ENCODE results near the gene C5orf63. TPM values are rescaled to one million over a fixed set of nuclear protein-coding genes. Genes with fewer than 3 reads are reported as not detected.
"Not testable (repeated sequence)": the region's sequence is repeated elsewhere in the genome, so short reads cannot be mapped to it uniquely, and the experiment has no call there.

The C5orf63 gene
- total RNA-seq, result 1.3 and 1.6 TPM in 2 replicates

- peak within 1 kb of the TSS; percentile 71 for H3K4me3 ChIP-seq (ENCODE audit: low read depth, low read length)
- peak; percentile 48 for DNase-seq (ENCODE audit: low read depth)
- peak; percentile 35 for TF ChIP-seq CTCF (IDR thresholded peaks at IDR 0.05; ENCODE audit: insufficient read depth, low read depth, low read length)
Measured at GRCh38 chr5:127072861-127073846, at the start of gene C5orf63. Gene C5orf63, minus strand, starts transcription at chr5:127073502. Its CDS starts 14,507 bp downstream, at chr5:127058995.

DNA sequence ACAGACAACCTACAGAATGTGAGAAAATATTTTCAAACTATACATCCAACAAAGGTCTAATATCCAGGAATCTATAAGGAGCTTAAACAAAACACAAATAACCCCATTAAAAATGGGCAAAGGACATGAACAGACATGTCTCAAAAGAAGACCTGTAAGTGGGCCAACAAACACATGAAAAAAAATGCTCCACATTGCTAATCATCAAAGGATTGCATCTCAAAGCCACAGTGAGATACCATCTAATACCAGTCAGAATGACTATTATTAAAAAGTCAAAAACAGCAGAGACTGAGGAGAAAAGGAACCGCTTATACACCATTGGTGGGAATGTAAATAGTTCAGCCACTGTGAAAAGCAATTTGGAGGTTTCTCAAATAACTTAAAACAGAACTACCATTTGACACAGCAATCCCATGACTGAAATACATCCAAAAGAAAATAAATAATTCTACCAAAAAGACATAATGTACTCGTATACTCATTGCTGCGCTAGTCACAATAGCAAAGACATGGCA is 39.1 kb upstream of the C5orf63 start:
- DNase-seq (ENCODE audit: low read depth), result peak; percentile 28
- no peak overlapping the region for H3K4me3 ChIP-seq (ENCODE audit: low read depth, low read length)
- no peak for TF ChIP-seq CTCF (IDR thresholded peaks at IDR 0.05; ENCODE audit: insufficient read depth, low read depth, low read length)

- H3K4me3 ChIP-seq (ENCODE audit: low read depth, low read length), result no peak overlapping the region
- no peak for DNase-seq (ENCODE audit: low read depth)
- no peak for TF ChIP-seq CTCF (IDR thresholded peaks at IDR 0.05; ENCODE audit: insufficient read depth, low read depth, low read length)
Measured at GRCh38 chr5:127111112-127111511, 37.8 kb upstream of the C5orf63 start.

DNA sequence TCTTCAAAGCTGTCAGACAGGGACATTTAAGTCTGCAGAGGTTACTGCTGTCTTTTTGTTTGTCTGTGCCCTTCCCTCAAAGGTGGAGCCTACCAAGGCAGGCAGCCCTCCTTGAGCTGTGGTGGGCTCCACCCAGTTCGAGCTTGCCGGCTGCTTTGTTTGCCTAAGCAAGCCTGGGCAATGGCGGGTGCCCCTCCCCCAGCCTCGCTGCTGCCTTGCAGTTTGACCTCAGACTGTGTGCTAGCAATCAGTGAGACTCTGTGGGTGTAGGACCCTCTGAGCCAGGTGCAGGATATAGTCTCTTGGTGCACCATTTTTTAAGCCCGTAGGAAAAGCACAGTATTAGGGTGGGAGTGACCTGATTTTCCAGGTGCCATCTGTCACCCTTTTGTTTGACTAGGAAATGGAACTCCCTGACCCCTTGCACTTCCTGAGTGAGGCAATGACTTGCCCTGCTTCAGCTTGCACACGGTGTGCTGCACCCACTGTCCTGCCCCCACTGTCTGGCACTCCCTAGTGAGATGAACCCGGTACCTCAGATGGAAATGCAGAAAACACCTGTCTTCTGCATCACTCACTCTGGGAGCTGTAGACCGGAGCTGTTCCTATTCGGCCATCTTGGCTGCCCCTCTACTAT is 35.4 kb upstream of the C5orf63 start:
- H3K4me3 ChIP-seq (ENCODE audit: low read depth, low read length); DNase-seq (ENCODE audit: low read depth): not testable (repeated sequence)

- no peak for DNase-seq (ENCODE audit: low read depth)
- no peak for TF ChIP-seq CTCF (IDR thresholded peaks at IDR 0.05; ENCODE audit: insufficient read depth, low read depth, low read length)
- H3K4me3 ChIP-seq (ENCODE audit: low read depth, low read length), result no peak overlapping the region
Measured at GRCh38 chr5:127101935-127102334, 28.6 kb upstream of the C5orf63 start.

GRCh38 chr5:127101533-127101932 is 28.2 kb upstream of the C5orf63 start:
- no peak for DNase-seq (ENCODE audit: low read depth)
- no peak for TF ChIP-seq CTCF (IDR thresholded peaks at IDR 0.05; ENCODE audit: insufficient read depth, low read depth, low read length)

GRCh38 chr5:127098241-127098640 is 24.9 kb upstream of the C5orf63 start:
- no peak for DNase-seq (ENCODE audit: low read depth)
- TF ChIP-seq CTCF (IDR thresholded peaks at IDR 0.05; ENCODE audit: insufficient read depth, low read depth, low read length), result no peak

More at GRCh38 chr5:127101533-127101932, 28.2 kb upstream of the C5orf63 start:
- H3K4me3 ChIP-seq (ENCODE audit: low read depth, low read length), result no peak overlapping the region

More at GRCh38 chr5:127098241-127098640, 24.9 kb upstream of the C5orf63 start:
- no peak overlapping the region for H3K4me3 ChIP-seq (ENCODE audit: low read depth, low read length)

Measured in fibroblast of villous mesenchyme (primary cell).